Naive B cell (primary cell): Measurements from ENCODE around the gene CMSS1. TPM values are rescaled to one million over a fixed set of nuclear protein-coding genes. Genes with fewer than 3 reads are reported as not detected.

Experiments used
- ATAC-seq, 2 donors: fragments of 150-1000 bp; cut with Tn5 transposase; 2 replicates each; pipeline ENCODE4 v1.10.0; 2021; ENCODE audit warnings: low read depth in 2 of 2, mild to moderate bottlenecking in 2 of 2, moderate library complexity in 2 of 2
- DNase-seq: peaks from one replicate; pipeline ENCODE4 v3.0.0; 2022
- H3K27ac Mint-ChIP-seq, 6 donors: one replicate each; pipeline ENCODE4 v1.8.0; 2020 to 2022; ENCODE audit warnings: mild to moderate bottlenecking in 6 of 6, mixed read lengths in 6 of 6, moderate library complexity in 5 of 6, inconsistent platforms in 2 of 6
- H3K27me3 Mint-ChIP-seq, 3 donors: one replicate each; pipeline ENCODE4 v1.8.0; 2021 to 2022; ENCODE audit warnings: mixed read lengths in 3 of 3, mild to moderate bottlenecking in 1 of 3
- H3K36me3 Mint-ChIP-seq, 2 donors: one replicate each; pipeline ENCODE4 v1.8.0; 2020 to 2022; ENCODE audit warnings: mixed read lengths in 2 of 2, inconsistent platforms in 1 of 2, mild to moderate bottlenecking in 1 of 2
- H3K4me1 Mint-ChIP-seq, 3 donors: one replicate each; pipeline ENCODE4 v1.8.0; 2020 to 2022; ENCODE audit warnings: mixed read lengths in 3 of 3, inconsistent platforms in 1 of 3, mild to moderate bottlenecking in 1 of 3, moderate library complexity in 1 of 3
- H3K4me3 Mint-ChIP-seq, 8 donors: one replicate each; pipeline ENCODE4 v1.8.0; 2020 to 2022; ENCODE audit warnings: mild to moderate bottlenecking in 8 of 8, mixed read lengths in 8 of 8, moderate library complexity in 8 of 8, inconsistent platforms in 2 of 8
- H3K9me3 Mint-ChIP-seq, 7 donors: one replicate each; pipeline ENCODE4 v1.8.0; 2020 to 2022; ENCODE audit warnings: mixed read lengths in 7 of 7, mild to moderate bottlenecking in 5 of 7, inconsistent platforms in 2 of 7, moderate library complexity in 1 of 7
- polyA plus RNA-seq, 6 donors: library from polyadenylated mRNA; unstranded; fragments of 300-500 nt; fragmentation: Illumina TruSeq; gene quantifications; one replicate each; pipeline ENCODE4 v1.2.3, GENCODE V29; 2021; ENCODE audit warnings: low read depth in 6 of 6

Gene CMSS1
- polyA plus RNA-seq, 6 donors from 2014 or later = 18.6 to 80.3 (median 26.7) TPM

GRCh38 chr3:100128565-100128964 lies 310.9 kb downstream of the CMSS1 start:
- H3K27ac Mint-ChIP-seq = no peak overlapping the region
- H3K36me3 Mint-ChIP-seq = no peaks in the 10 kb centered on the region
- ATAC-seq (no peak), DNase-seq (no peak)
- no peaks in the 10 kb centered on the region for H3K9me3 Mint-ChIP-seq
- H3K4me1 Mint-ChIP-seq = peaks cover 0 to 12% (median 6%) of the 10 kb centered on the region in 3 donors
- no peaks in the 10 kb centered on the region for H3K27me3 Mint-ChIP-seq
- H3K4me3 Mint-ChIP-seq = no peak overlapping the region

- ATAC-seq (no peak), DNase-seq (no peak)
- peak overlapping the region in 1 of 6 donors; percentile 40 for H3K27ac Mint-ChIP-seq
- no peaks in the 10 kb centered on the region for H3K36me3 Mint-ChIP-seq
- no peaks in the 10 kb centered on the region for H3K9me3 Mint-ChIP-seq
- peaks cover 0 to 12% (median 6%) of the 10 kb centered on the region in 3 donors for H3K4me1 Mint-ChIP-seq
- H3K4me3 Mint-ChIP-seq = no peak overlapping the region
- no peaks in the 10 kb centered on the region for H3K27me3 Mint-ChIP-seq
These were observed 312.3 kb downstream of the CMSS1 start for GRCh38 chr3:100129941-100130340.

DNA sequence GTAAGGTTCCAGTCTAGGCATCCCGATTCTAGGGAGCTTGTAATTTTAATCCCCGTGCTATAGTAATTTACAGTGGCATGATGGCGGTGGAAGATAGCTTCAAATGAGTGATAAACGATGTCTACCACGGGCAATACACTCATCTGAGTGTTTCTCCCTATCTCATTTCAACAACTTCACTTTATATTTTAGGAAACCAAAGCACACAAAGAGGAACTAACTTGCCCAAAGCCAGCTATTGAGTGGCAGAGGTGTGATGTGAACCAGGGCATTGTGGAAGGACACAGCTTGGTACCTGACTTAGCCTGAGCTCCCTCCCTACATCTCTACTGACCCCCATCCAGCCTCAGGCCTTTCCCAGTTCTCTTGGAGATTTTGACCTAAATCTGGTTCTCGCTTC lies 313.6 kb downstream of the CMSS1 start:
- no peaks in the 10 kb centered on the region for H3K36me3 Mint-ChIP-seq

GRCh38 chr3:100136921-100137320 lies 319.3 kb downstream of the CMSS1 start:
- H3K4me3 Mint-ChIP-seq = peak overlapping the region in 1 of 8 donors; percentile 42
- no peak overlapping the region for H3K27ac Mint-ChIP-seq

More for the DNA sequence above, 313.6 kb downstream of the CMSS1 start:
- no peaks in the 10 kb centered on the region for H3K9me3 Mint-ChIP-seq
- no peak overlapping the region for H3K27ac Mint-ChIP-seq
- ATAC-seq = no peak
- no peak overlapping the region for H3K4me3 Mint-ChIP-seq
- H3K4me1 Mint-ChIP-seq = peaks cover 0 to 12% (median 6%) of the 10 kb centered on the region in 3 donors
- no peaks in the 10 kb centered on the region for H3K27me3 Mint-ChIP-seq
- DNase-seq = no peak

GRCh38 chr3:100140976-100141375 lies 323.3 kb downstream of the CMSS1 start:
- no peak overlapping the region for H3K4me3 Mint-ChIP-seq
- H3K9me3 Mint-ChIP-seq = peaks cover 7 to 27% (median 14%) of the 10 kb centered on the region in 7 donors
- H3K36me3 Mint-ChIP-seq = peaks cover 19 to 23% of the 10 kb centered on the region in 2 donors
- no peaks in the 10 kb centered on the region for H3K27me3 Mint-ChIP-seq
- ATAC-seq = no peak
- H3K27ac Mint-ChIP-seq = no peak overlapping the region
- no peak for DNase-seq
- H3K4me1 Mint-ChIP-seq = peaks cover 0 to 10% (median 8%) of the 10 kb centered on the region in 3 donors

More at GRCh38 chr3:100136921-100137320, 319.3 kb downstream of the CMSS1 start:
- Mint-ChIP-seq H3K9me3 (peaks cover 0 to 4% (median 2%) of the 10 kb centered on the region in 7 donors), H3K4me1 (no peaks in the 10 kb centered on the region), H3K27me3 (no peaks in the 10 kb centered on the region), H3K36me3 (peaks cover 0 to 4% of the 10 kb centered on the region in 2 donors)
- DNase-seq = no peak
- no peak for ATAC-seq

- ATAC-seq = no peak
- Mint-ChIP-seq H3K27me3 (no peaks in the 10 kb centered on the region), H3K9me3 (peaks cover 7 to 27% (median 14%) of the 10 kb centered on the region in 7 donors), H3K27ac (no peak overlapping the region), H3K4me1 (peaks cover 0 to 10% (median 8%) of the 10 kb centered on the region in 3 donors), H3K4me3 (no peak overlapping the region), H3K36me3 (peaks cover 19 to 24% of the 10 kb centered on the region in 2 donors)
- no peak for DNase-seq
These were observed 323.9 kb downstream of the CMSS1 start for GRCh38 chr3:100141586-100141985.

GRCh38 chr3:100144255-100144866 lies 326.7 kb downstream of the CMSS1 start:
- Mint-ChIP-seq H3K27ac (peak overlapping the region in 2 of 6 donors; percentile 47 to 69), H3K4me1 (peaks cover 4 to 10% (median 8%) of the 10 kb centered on the region in 3 donors), H3K9me3 (peaks cover 7 to 27% (median 14%) of the 10 kb centered on the region in 7 donors), H3K36me3 (peaks cover 28 to 32% of the 10 kb centered on the region in 2 donors), H3K27me3 (no peaks in the 10 kb centered on the region), H3K4me3 (no peak overlapping the region)
- DNase-seq = no peak
- ATAC-seq = peak; percentile 55 to 56

GRCh38 chr3:100149130-100149529 lies 331.5 kb downstream of the CMSS1 start:
- ATAC-seq (no peak), DNase-seq (no peak)
- Mint-ChIP-seq H3K27ac (no peak overlapping the region), H3K4me1 (peaks cover 8 to 10% (median 10%) of the 10 kb centered on the region in 3 donors), H3K27me3 (no peaks in the 10 kb centered on the region), H3K4me3 (no peak overlapping the region), H3K9me3 (peaks cover 0 to 5% (median 1%) of the 10 kb centered on the region in 7 donors), H3K36me3 (peaks cover 44 to 52% of the 10 kb centered on the region in 2 donors)

GRCh38 chr3:100149713-100150415 lies 332.2 kb downstream of the CMSS1 start:
- Mint-ChIP-seq H3K27ac (peak overlapping the region in 2 of 6 donors; percentile 8 to 74), H3K4me1 (peaks cover 3 to 8% (median 5%) of the 10 kb centered on the region in 3 donors), H3K36me3 (peaks cover 45 to 52% of the 10 kb centered on the region in 2 donors), H3K9me3 (peaks cover under 1 to 8% (median 2%) of the 10 kb centered on the region in 7 donors), H3K4me3 (no peak overlapping the region), H3K27me3 (no peaks in the 10 kb centered on the region)
- DNase-seq (no peak), ATAC-seq (no peak)

DNA sequence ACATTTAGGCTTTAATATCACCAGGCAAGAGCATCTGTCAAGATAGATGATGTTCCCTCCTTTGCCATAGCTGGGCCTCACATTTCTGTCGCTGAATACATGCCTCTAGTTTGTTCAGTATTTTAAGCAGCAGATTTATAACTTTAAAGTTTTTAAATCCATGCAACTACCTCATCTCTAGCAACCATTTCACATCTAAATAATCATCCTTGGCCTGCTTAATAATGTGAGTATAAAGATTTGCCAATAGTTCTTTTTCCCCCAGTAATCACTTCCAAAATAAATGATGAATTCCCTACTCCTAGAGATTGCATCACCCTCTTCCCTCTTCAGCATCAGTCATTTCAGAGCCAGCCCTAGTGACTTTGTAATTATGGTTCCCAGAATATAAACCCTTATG lies 332.8 kb downstream of the CMSS1 start:
- ATAC-seq = no peak
- Mint-ChIP-seq H3K4me1 (peaks cover 3 to 8% (median 5%) of the 10 kb centered on the region in 3 donors), H3K36me3 (peaks cover 51 to 58% of the 10 kb centered on the region in 2 donors)

GRCh38 chr3:100151024-100151707 lies 333.5 kb downstream of the CMSS1 start:
- ATAC-seq (no peak), DNase-seq (no peak)
- peaks cover 7 to 16% (median 11%) of the 10 kb centered on the region in 7 donors for H3K9me3 Mint-ChIP-seq
- no peak overlapping the region for H3K4me3 Mint-ChIP-seq
- H3K27ac Mint-ChIP-seq = peak overlapping the region in 3 of 6 donors; percentile 12 to 39 (median 30)
- H3K27me3 Mint-ChIP-seq = no peaks in the 10 kb centered on the region
- H3K36me3 Mint-ChIP-seq = peaks cover 53 to 60% of the 10 kb centered on the region in 2 donors
- H3K4me1 Mint-ChIP-seq = peaks cover 3 to 8% (median 5%) of the 10 kb centered on the region in 3 donors

More for the DNA sequence above, 332.8 kb downstream of the CMSS1 start:
- DNase-seq = no peak
- Mint-ChIP-seq H3K4me3 (no peak overlapping the region), H3K9me3 (peaks cover 6 to 12% (median 8%) of the 10 kb centered on the region in 7 donors), H3K27me3 (no peaks in the 10 kb centered on the region), H3K27ac (peak overlapping the region in 1 of 6 donors; percentile 58)

DNA sequence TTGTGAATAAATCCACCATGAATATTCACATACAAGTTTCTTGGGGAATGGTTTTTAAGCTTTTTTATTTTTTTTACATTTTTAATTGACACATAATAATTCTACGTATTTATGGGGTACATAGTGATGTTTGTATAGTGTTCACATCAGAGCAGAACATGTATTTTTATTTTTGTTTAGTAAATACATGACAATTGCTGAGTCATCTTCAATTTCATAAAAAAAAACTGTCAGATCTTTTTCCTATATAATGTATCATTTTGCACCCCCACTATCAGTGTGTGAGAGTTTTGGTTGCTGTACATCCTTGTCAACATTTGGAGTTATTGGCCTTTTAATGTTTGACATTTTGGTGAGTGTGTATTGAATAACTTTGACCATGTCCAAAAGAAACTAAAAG lies 336.5 kb downstream of the CMSS1 start:
- no peak overlapping the region for H3K27ac Mint-ChIP-seq
- peaks cover 3 to 5% (median 3%) of the 10 kb centered on the region in 3 donors for H3K4me1 Mint-ChIP-seq
- H3K27me3 Mint-ChIP-seq = no peaks in the 10 kb centered on the region
- no peak overlapping the region for H3K4me3 Mint-ChIP-seq
- H3K36me3 Mint-ChIP-seq = peaks cover 60 to 67% of the 10 kb centered on the region in 2 donors
- ATAC-seq = no peak
- DNase-seq = no peak
- H3K9me3 Mint-ChIP-seq = peaks cover 12 to 24% (median 20%) of the 10 kb centered on the region in 7 donors

- H3K4me1 Mint-ChIP-seq = peaks cover 0 to under 1% (median 0%) of the 10 kb centered on the region in 3 donors
- peaks cover 58% of the 10 kb centered on the region in 2 donors for H3K36me3 Mint-ChIP-seq
- DNase-seq (no peak), ATAC-seq (no peak)
- H3K27me3 Mint-ChIP-seq = no peaks in the 10 kb centered on the region
- no peak overlapping the region for H3K4me3 Mint-ChIP-seq
- H3K27ac Mint-ChIP-seq = peak overlapping the region in 1 of 6 donors; percentile 6
- peaks cover 12 to 24% (median 20%) of the 10 kb centered on the region in 7 donors for H3K9me3 Mint-ChIP-seq
These were observed 337.5 kb downstream of the CMSS1 start for GRCh38 chr3:100155128-100155527.
